Eye (tissue), 1 donor: Measurements from ENCODE around the gene ZNF622.
"Not testable (repeated sequence)": the region's sequence is repeated elsewhere in the genome, so short reads cannot be mapped to it uniquely, and the experiment has no call there.

Source experiments
- DNase-seq: peaks from one replicate; pipeline ENCODE4 v3.0.0-alpha.2; 2015

ZNF622 gene

DNA sequence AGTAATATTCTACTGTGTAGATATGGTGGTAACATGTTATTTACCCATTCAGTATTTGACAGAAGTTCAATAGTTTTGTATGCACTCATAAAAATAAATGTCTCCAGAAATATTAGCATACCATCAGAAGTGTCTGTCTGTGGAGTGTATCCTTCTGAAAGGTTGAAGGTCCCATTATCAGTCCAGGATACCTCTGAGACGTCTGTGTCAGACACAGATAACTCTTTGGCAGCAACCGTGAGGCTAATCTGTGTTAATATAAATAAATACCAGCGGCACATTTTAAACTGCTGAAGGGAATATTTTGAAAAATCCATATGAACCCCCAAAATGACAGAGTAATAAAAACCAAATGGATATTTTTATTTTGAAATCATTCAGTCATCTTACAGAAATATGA lies 11.9 kb upstream of the ZNF622 start:
- DNase-seq: no peak

DNA sequence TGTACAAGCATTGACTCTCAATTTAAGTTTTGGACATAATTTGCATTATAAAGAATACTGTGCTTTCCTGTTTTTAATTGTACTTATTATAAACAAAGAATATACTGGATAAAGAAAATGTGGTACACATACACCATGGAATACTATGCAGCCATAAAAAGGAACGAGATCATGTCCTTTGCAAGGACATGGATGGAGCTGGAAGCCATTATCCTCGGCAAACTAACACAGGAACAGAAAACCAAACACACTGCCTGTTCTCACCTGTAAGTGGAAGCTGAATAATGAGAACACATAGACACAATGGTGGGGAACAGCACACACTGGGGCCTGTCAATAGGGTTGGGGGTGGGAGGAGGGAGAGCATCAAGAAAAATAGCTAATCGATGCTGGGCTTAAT lies 10.8 kb upstream of the ZNF622 start:
- DNase-seq: not testable (repeated sequence)

DNA sequence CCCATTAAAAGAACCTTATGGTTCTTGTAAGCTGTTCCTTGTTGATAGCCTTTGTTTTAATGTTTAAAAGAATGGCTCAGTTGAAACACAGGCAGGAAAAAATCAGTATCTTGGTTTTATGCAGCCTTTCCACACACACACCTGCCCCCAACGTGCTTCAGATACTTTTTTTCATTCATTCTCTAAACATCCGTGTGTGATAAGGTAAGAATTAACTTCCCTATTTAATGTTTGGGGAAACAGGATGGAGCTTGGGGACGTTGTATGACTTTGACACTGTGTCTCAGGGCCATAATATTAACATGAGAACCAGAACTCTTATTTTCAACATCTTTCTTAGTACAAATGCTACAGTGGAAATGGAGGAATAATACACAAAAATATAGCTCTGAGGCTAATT lies 5.8 kb upstream of the ZNF622 start:
- DNase-seq: no peak

DNA sequence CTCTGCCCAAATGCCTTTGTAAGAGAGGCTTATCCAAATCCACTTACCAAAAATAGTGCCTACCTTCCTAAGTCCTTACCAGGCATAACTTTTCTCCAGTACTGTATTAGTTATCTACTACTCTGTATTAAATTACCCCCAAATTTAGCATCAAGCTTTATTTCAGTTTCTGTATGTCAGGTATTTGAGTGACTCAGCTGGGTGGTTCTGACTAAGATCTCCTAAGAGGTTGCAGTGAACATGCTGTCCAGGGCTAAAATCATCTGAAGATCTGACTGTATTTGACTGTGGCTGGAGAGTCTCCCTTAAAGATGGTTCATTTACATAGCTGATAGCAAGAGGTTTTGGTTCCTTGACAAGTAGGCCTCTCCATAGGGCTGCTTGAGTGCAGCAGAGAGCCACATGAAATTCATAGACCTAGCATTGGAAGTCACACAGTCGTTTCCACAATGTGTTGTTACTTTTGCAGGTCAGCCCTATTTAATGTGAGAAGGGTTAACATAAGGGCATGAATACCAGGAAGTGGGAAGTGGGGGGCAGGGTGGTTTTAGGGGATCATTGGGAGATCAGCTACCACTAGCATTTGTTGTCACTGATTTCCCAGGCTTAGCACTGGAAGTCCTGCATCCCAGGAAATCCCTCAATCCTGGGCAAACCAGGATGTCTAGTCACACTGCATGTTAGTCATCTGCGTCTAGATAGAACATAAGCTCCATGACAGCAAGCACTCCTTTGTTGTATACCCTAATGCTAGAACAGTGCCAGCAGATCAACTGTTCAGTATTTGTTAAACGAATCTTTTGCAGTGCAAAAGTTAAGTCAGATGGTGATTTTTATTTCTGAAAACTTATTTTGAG lies 2.0 kb upstream of the ZNF622 start:
- no peak for DNase-seq

DNA sequence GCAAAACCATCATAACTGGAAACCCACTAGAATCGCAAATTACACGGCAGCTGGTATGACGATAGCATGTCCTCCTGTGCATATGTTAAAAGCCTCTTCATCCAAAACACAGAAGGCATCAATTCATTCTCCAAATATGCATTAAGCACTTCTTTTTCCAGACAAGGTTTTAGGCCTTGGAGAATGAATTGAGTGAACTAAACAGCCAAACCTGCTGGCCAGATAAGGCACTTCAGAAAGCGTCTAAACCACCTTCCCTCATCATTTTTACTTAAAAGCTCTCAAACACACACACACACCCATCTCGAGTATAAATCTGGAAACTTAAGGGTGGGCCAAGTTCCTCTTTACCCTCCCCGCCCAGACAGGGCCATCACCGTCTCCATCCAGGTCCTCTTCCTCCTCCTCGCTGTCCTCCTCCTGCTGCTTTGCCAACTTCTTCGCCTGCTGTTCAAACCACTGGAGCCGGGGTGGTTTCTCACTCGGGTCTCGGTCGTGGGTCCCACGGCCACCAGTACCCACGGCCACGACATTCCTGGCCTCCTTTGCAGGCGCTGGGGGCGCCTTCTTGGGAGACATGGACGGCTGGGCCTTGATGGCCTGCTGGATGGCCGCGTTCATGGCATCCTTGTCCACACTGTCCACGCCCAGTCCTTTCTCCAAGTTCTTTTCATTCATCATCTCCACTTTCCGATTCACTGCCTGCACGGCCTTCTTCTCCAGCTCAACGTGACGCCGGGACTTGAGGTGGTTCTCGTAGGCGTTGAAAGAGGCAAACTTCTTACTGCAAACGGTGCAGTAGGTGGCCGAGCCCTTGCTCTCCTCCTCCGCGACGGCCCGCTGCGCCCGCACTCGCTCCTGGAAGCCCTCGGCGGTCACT lies 696 bp downstream of the ZNF622 start:
- DNase-seq: no peak

DNA sequence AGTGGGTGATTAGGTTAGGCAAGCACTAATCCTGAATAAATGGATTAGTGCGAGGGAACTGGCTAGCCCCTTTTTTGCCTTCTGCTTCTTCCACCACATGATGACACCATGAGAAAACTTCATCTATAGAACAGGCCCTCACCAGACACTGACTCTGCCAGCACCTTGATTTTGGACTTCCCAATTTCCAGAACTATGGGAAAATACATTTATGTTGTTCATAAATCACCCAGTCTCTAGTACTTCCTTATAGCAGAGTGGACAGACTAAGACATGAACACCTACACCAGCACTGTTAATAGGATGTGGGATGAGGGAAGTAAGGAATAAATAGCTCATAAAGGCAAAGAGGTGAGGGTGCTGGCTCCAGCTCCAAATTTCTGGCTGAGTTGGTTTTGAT lies 1.4 kb downstream of the ZNF622 start:
- no peak for DNase-seq

DNA sequence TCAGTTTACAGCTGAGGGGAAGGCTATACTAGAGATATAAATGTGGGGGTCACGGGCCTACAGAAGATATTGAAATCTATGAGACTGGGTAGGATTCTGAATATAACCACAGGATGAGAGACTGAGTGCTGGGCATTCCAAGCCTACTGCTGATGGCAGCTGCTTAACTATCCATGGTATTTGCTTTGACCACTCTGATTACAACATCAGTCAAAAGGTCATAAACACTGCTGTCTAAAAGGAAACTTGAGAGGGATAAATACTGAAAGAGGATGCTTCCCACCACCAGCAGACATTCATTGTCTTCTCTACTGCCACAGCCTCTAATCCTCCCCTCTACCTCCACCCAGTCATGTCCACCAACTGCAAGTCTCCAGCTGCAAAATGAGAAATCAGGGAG lies 3.8 kb downstream of the ZNF622 start:
- DNase-seq: peak; percentile 6

DNA sequence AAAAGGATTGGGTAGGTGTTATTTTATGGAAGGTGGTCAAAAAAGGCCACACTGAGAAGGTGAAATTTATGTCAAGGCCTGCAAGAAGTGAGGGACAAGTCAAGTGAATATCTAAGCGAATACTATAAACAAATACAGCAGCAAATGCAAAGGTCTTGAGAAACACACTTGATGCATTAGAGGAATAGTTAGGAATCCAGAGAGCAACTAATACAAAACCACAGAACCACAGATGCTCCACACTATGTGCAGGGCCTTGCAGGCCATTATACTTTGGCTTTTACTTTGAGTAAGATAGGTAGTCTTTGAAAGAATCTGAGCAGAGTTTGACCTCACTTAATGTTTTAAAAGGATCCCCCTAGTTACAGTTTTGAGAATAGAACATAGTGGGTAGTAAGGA lies 4.6 kb downstream of the ZNF622 start:
- DNase-seq: no peak

DNA sequence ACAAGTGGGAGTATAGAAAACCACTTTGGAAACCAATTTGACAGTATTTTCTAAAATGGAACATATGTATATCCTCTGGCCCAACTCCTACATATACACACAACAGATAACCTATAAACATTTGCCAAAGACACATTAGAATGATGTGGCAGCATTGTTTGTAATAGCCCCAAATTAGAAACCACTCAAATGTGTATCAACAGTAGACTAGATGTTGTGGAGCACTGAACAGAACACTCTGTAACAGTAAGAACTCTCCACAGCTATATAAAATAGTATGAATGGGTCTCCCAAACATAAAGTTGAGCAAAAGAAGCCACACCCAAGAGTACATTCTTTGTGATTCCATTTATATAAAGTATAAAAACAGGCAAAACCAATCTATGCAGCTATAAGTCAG lies 6.1 kb downstream of the ZNF622 start:
- no peak for DNase-seq

DNA sequence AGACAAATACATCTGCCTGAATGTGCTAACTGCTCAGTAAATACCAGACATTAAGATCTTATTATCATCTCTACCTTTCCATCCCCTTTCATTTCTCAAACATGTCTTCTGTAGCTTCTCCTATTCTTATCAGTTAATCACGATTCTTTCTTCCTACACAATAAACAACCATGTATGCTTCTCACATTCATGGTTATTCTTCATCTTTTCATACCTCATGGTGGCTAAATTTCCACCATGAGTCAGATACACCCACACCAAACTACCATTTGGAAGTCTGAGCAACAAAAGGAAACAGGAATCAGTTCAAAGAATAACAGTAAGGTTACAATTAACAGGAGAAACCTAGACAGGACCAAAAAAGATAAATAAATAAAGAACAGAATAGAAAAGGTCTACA lies 7.7 kb downstream of the ZNF622 start:
- DNase-seq: no peak

DNA sequence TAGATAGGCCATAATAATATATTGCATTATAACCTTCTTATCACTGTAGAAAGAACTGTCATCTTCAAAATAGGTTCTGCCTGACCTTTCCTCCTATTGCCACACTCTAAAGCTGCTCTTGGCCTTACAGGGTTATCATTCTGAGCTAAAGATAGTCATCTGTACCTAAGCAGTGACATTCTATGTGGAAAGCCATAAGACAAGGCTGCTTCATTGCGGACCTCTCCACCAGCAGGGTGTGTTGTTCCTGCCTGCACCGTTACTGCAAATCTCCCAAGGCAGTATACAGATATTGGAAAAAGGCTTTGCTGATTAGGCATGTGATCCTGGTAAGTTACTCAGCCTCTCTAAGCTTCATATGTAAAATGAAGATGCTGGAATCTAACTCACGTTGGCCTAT lies 8.1 kb downstream of the ZNF622 start:
- no peak for DNase-seq

DNA sequence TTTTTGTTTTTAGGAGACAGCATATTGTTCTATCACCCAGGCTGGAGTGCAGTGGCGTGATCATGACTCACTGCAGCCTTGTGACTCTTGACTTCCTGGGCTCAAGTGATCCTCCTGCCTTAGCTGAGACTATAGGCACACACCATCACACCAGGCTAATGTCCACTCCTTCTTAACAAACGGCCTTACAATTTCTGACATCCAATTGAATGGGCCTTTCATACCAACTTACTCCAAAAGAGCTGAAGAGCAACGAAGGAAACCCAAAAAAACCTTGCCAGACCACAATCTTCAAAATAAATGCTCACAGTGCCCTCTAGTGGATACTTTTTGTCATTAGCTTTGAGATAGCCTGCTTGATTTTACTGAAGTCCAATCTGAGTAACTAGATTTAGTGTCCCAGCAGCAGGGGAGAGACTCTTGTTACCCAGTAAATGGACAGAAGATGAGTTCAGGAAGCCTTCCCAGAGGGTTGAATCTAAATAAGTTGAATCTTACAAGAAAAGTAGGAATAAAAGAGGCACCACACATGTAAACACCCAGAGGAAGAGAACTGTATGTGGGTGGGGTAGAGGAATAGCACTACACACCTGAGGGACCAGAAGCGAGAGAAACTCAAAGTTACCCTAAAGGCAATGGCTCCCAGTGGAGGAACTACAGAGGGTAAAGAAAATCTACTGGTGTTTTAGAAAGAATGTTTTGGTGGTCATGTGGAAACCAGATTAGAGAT lies 9.3 kb downstream of the ZNF622 start:
- DNase-seq: peak; percentile 93

DNA sequence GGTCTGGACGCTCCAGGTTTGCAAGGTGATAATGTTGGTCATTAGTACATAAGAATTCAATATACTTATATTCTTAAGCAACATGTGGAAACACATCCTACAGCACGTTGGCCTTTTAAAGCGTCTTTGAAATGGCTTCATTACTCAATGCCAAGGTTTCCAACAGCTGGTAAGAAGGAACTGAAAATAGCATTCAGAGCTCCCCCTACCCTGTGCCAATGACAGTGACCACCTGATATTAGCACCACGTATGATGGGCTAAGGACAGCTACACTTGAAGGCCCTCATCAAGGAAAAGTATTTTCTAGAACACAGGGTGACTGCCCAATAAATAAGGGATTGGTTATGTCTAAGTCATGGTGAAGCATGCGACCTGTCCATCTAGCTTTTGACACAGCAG lies 9.9 kb downstream of the ZNF622 start:
- no peak for DNase-seq

DNA sequence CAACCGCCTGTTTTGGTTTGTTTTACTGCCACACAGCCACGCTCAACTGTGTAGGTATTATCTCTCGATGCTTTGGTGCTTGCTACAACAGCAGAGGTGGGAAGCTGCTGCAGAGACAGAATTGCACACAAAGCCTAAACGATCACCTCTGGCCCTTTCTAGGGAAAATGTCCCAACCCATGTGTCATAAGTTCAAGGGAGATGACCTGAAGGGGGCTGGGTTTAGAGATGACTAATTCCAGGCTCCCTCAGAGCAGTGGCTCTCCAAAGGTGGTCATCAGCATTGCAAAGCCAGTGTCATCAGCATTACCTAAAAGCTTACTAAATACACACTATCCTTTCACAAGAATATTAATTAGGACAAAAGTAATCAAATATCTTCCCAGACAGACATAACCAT lies 10.9 kb downstream of the ZNF622 start:
- DNase-seq: no peak

DNA sequence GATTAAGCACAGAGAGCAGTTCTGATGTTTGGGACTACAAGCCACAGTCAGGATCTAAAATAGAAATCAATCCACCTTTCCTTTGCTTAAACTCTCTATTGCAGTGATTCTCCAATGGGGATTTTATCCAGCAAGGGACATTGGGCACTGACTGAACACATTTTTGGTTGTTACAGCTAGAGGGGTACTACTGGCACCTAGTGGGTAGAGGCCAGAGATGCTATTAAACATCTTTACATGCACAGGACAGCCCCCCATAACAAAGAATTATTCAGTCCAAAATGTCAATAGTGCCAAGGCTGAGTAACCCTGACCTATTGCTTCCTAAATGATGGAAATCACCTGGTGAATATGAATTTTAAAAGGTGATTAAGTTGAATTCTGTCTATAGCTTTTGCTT lies 12.0 kb downstream of the ZNF622 start:
- peak; percentile 38 for DNase-seq

DNA sequence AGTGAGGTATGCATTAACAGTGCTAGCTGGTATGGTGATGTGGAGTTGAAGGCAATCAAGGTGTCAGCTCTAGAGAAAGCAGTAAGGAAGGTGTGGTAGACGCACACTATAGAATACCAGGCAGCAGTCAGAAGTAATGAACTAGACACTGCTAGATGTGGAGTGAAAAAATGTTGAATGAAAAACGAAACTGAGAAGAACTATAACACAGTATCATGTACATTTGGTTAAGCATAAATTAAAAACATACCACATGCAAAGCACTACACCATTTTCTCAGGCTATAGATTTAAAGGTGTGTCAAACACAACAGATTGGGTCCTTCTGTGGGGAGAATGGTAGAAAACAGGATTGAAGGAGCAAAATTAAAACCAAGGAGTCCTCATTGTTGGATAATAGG lies 15.4 kb downstream of the ZNF622 start:
- DNase-seq: no peak

DNA sequence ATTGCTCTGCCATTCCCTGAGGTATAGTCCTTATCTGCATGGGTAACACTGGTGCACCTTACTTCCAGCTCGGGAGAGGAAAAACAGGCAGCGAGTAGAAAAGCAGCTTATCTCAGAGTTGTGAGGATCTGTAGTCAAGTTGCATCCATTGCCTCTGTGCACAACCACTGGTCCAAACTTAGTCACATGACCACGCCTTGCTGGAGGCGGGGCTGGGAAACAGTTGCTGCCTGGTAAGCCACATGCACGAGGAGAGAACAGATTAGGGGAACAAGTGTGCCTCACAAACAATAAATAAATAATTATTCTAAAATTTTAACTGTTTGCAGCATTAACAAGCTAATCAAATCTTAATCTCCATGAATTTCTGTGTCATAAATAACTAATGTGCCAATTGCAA lies 18.6 kb downstream of the ZNF622 start:
- no peak for DNase-seq

DNA sequence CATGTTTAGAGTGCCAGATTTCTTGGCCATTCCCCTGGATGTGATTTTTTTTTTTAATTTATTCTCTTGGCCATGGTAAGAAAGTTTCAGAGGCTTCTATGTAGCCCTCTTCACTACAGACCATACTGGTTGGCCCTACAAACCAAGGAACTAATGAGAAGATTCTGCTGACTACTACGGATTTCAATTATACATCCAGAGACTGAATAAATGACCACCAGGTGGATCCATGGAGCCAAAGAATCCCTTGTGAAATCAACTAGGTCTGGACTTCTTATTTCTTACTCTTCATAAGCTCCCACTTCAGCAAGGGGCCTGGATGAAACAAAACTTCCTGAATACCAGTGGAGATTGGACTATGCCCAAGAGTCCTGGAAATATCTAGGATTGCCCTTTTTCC lies 27.6 kb downstream of the ZNF622 start:
- no peak for DNase-seq

DNA sequence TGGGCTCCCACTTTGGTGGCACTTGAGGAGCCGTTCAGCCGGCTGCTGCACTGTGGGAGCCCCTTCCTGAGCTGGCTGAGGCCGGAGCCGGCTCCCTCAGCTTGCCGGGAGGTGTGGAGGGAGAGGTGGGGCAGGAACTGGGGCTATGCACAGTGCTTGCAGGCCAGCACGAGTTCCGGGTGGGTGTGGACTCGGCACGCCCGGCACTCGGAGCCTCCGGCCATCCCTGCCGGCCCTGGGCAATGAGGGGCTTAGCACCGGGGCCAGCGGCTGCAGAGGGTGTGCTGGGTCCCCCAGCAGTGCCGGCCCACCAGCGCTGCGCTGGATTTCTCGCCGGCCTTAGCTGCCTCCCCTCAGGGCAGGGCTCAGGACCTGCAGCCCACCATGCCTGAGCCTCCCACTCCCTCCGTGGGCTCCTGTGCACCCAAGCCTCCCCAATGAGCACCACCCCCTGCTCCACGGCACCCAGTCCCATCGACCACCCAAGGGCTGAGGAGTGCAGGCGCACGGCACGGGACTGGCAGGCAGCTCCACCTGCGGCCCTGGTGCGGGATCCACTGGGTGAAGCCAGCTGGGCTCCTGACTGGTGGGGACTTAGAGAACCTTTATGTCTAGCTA lies 29.4 kb downstream of the ZNF622 start:
- DNase-seq: not testable (repeated sequence)

DNA sequence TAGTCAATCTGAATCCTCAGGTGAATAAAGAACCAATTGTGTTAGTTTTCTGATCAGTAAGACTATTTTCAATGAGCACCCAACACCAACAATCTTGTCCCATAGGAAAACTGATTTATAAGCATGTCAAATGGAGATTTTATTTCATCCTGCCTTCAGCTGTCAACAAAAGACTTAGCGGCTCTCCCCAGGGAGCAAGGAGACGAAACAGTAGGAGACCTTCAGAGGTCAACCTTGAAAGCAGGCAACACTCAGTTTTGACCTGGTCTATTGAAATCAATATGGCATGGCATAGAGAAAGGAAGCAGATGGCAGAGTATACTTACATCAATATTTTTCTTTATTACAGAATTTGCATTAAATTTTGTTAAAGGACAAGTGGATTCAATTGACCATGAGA lies 34.1 kb downstream of the ZNF622 start:
- DNase-seq: peak; percentile 50

DNA sequence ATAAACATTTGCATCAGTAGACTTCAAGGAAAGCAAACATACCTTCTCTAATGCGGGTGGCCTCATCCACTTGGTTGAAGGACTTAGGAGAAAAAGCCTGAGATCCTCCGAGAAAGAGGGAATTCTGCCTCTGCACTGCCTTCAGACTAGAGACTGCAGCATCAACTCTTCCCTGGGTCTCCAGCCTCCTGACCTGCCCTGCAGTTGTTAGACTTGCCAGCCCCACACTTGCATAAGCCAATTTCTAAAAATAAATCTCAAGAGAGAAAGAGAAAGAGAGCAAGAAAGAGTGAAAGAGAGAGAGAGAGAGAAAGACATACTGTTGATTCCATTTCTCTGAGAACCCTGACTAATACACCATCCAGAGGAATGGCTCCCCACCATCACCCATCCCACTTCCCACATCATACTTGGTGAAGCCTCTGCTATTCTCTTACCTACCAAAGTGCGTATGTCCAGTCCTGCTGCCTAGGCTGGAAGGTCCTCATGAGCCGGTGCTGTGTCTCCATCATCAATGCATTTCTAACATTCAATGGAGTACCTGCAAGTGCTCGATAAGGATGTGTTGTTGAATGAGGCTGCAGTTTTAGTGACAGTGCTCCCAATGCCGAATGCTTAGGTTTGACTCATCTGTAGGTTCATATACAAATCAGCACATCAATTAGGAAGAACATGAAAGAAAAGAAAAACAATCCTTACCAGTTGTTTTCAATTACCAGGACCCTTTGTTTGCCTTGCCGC lies 35.1 kb downstream of the ZNF622 start:
- DNase-seq: no peak

DNA sequence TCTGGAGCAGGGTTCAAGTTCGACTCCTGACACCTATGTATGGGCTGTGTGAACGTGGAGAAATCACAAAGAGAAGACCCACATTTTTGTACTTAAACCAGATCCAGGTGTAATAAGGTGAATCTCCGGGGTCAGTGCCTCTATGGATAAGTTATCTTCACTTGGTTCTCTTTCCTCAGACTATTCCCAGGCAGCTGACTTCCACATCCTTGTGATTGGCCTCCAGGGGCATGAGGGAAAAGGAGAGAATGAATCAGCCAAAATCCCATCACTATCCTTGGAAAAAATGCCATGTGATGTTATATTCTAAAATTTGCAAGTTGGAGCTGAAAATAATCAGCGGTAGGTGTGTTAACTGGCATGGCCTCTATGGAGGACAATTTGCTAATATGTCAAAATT lies 37.2 kb downstream of the ZNF622 start:
- DNase-seq: no peak
